Type B pancreatic cell (in vitro differentiated cells): ENCODE data around the gene MESP1. TPM values are rescaled to one million over a fixed set of nuclear protein-coding genes. Genes with fewer than 3 reads are reported as not detected.

Experiments
- DNase-seq: peaks from one replicate; pipeline ENCODE4 v3.0.0; 2021; ENCODE audit warnings: mixed read lengths; ENCODE audit not compliant: unreplicated experiment; ENCODE audit errors: extremely low spot score
- H3K27ac Mint-ChIP-seq: 2 replicates; pipeline ENCODE4 v1.8.0; 2021; ENCODE audit warnings: mild to moderate bottlenecking, mixed read lengths
- H3K27me3 Mint-ChIP-seq: 2 replicates; pipeline ENCODE4 v1.8.0; 2021; ENCODE audit warnings: mixed read lengths
- H3K36me3 Mint-ChIP-seq: 2 replicates; pipeline ENCODE4 v1.8.0; 2021; ENCODE audit warnings: mixed read lengths
- H3K4me1 Mint-ChIP-seq: one replicate; pipeline ENCODE4 v1.8.0; 2021; ENCODE audit warnings: mixed read lengths; ENCODE audit not compliant: unreplicated experiment
- H3K4me3 Mint-ChIP-seq: 2 replicates; pipeline ENCODE4 v1.8.0; 2021; ENCODE audit warnings: mild to moderate bottlenecking, mixed read lengths
- H3K9me3 Mint-ChIP-seq: 2 replicates; pipeline ENCODE4 v1.8.0; 2021; ENCODE audit warnings: mixed read lengths
- total RNA-seq: library from RNA; stranded (reverse); gene quantifications from 2 replicates; pipeline ENCODE4 v1.2.1, GENCODE V29; 2021; ENCODE audit warnings: low replicate concordance
- TF ChIP-seq, protein P1 (sequence below): fragments of 200-600 bp; sonication (generic); conservative IDR thresholded peaks from 2 replicates; pipeline ENCODE4 v1.5.0; 2021; ENCODE audit warnings: antibody characterized with exemption, mild to moderate bottlenecking

The MESP1 gene
- total RNA-seq, 1 donor from 2014 or later: 2.1 TPM

DNA sequence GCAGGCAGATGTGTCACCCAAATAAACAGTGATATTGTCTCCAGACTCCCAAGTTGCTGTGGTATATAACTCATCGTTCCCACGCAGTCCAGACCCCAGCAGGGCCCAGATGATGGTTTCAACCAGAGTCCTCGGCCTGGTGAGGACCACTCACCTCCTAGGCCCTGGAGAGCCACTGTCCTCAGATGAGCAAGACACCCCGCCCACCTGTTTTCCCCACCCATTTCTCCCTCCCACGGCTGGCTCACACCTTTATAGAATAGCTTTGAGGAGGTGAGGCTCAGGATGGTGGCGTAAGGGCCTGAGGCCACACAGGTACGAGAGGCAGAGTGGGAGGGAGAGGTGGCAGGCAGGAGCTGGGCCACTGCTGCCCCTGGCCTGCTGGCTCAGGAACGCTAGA, 7.5 kb downstream of the MESP1 start:
- TF ChIP-seq, protein P1, sequence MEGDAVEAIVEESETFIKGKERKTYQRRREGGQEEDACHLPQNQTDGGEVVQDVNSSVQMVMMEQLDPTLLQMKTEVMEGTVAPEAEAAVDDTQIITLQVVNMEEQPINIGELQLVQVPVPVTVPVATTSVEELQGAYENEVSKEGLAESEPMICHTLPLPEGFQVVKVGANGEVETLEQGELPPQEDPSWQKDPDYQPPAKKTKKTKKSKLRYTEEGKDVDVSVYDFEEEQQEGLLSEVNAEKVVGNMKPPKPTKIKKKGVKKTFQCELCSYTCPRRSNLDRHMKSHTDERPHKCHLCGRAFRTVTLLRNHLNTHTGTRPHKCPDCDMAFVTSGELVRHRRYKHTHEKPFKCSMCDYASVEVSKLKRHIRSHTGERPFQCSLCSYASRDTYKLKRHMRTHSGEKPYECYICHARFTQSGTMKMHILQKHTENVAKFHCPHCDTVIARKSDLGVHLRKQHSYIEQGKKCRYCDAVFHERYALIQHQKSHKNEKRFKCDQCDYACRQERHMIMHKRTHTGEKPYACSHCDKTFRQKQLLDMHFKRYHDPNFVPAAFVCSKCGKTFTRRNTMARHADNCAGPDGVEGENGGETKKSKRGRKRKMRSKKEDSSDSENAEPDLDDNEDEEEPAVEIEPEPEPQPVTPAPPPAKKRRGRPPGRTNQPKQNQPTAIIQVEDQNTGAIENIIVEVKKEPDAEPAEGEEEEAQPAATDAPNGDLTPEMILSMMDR: no peak
- Mint-ChIP-seq H3K4me1 (no peaks in the 10 kb centered on the region), H3K9me3 (no peaks in the 10 kb centered on the region), H3K27ac (no peak overlapping the region), H3K36me3 (no peaks in the 10 kb centered on the region), H3K27me3 (peaks cover 12% of the 10 kb centered on the region), H3K4me3 (no peak overlapping the region)
- no peak for DNase-seq

DNA sequence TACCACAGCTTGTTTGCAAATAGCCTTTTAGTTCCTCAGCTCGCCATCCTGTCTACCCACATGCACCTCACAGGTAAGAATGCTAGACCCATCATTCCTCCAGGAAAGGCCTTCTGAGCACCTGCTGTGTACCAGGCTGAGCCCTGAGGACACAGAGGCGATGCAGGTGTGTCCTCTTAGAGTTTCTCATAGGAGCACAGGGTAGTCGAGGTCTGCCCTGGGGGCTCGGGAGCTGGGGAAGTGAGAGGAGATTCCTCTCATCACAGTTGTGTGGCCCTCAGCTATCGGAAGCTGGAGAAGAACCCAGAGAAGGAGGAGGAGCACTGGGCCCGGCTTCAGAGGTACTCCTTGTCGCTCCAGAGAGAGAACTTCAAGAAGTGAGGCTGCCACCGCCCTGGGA, 8.0 kb downstream of the MESP1 start:
- no peaks in the 10 kb centered on the region for H3K9me3 Mint-ChIP-seq
- no peaks in the 10 kb centered on the region for H3K36me3 Mint-ChIP-seq
- no peak for DNase-seq
- no peak overlapping the region for H3K27ac Mint-ChIP-seq
- H3K4me1 Mint-ChIP-seq: no peaks in the 10 kb centered on the region
- peaks cover 12% of the 10 kb centered on the region for H3K27me3 Mint-ChIP-seq
- TF ChIP-seq, protein P1: no peak
- H3K4me3 Mint-ChIP-seq: no peak overlapping the region

DNA sequence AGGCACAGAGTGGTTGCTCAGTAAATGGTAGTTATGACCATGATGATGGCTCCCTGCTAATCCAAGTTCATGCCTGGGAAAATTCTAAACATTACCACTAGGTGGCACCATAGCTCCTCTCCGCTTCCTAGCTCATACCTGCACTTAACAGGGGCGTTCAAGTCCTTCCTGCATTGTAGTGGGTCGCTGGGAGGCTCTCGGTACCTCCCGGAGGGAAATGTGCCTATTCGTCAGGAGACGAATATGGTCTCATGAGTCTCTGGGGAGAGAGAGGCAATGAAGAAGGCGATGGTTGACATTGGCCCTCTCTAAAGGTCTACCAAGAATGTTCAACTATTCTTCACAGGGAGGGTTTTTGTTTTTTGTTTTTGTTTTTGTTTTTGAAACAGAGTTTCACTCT, 10.9 kb downstream of the MESP1 start:
- no peak for DNase-seq
- no peak overlapping the region for H3K4me3 Mint-ChIP-seq
- H3K4me1 Mint-ChIP-seq: no peaks in the 10 kb centered on the region
- no peaks in the 10 kb centered on the region for H3K9me3 Mint-ChIP-seq
- H3K36me3 Mint-ChIP-seq: no peaks in the 10 kb centered on the region
- H3K27me3 Mint-ChIP-seq: peaks cover 31% of the 10 kb centered on the region
- H3K27ac Mint-ChIP-seq: no peak overlapping the region
- TF ChIP-seq, protein P1: peak; percentile 96

- no peak for DNase-seq
- no peaks in the 10 kb centered on the region for H3K36me3 Mint-ChIP-seq
- no peak overlapping the region for H3K4me3 Mint-ChIP-seq
- TF ChIP-seq, protein P1: no peak
- no peaks in the 10 kb centered on the region for H3K9me3 Mint-ChIP-seq
- peaks cover 54% of the 10 kb centered on the region for H3K27me3 Mint-ChIP-seq
- H3K27ac Mint-ChIP-seq: no peak overlapping the region
- no peaks in the 10 kb centered on the region for H3K4me1 Mint-ChIP-seq
Measured at GRCh38 chr15:89735773-89736172, 15.3 kb downstream of the MESP1 start.

- TF ChIP-seq, protein P1: no peak
- Mint-ChIP-seq H3K27ac (no peak overlapping the region), H3K9me3 (no peaks in the 10 kb centered on the region), H3K36me3 (no peaks in the 10 kb centered on the region), H3K27me3 (peaks cover 55% of the 10 kb centered on the region), H3K4me1 (no peaks in the 10 kb centered on the region), H3K4me3 (no peak overlapping the region)
- DNase-seq: no peak
Measured at GRCh38 chr15:89732451-89733172, 18.4 kb downstream of the MESP1 start.
